ENCODE data around the gene THBD. TPM values are rescaled to one million over a fixed set of nuclear protein-coding genes. Genes with fewer than 3 reads are reported as not detected.
A peak's percentile ranks its signal among the peaks of the same experiment; 100 is the strongest.

Gene THBD
- total RNA-seq, 1 donor from 2014 or later, result 77.6 TPM

GRCh38 chr20:23034721-23035671, 14.5 kb downstream of the THBD start, which contains the start of gene SSTR4:
Gene SSTR4, plus strand, starts transcription at chr20:23035312. Its CDS starts 172 bp downstream, at chr20:23035484.
- H3K4me3 ChIP-seq, result peak within 1 kb of the TSS; percentile 17

GRCh38 chr20:23033918-23034317, 15.6 kb downstream of the THBD start:
- H3K4me1 ChIP-seq, result peaks cover 4% of the 10 kb centered on the region
- no peaks in the 10 kb centered on the region for H3K9me3 ChIP-seq
- intact Hi-C loops (cut with DNase I), result no loop called here
- peaks cover 31% of the 10 kb centered on the region for H3K27me3 ChIP-seq (ENCODE audit: low read depth)
- ATAC-seq (no peak), DNase-seq (no peak)
- no peaks in the 10 kb centered on the region for H3K36me3 ChIP-seq
- H3K4me3 ChIP-seq, result no peak overlapping the region
- H3K27ac ChIP-seq, result no peak overlapping the region
- TF ChIP-seq CTCF (IDR thresholded peaks at IDR 0.05), result no peak

More at GRCh38 chr20:23034721-23035671, 14.5 kb downstream of the THBD start, which contains the start of gene SSTR4:
- H3K36me3 ChIP-seq, result no peaks in the 10 kb centered on the region
- H3K9me3 ChIP-seq, result no peaks in the 10 kb centered on the region
- intact Hi-C loops (cut with DNase I), result no loop called here
- H3K4me1 ChIP-seq, result no peaks in the 10 kb centered on the region
- no peak for TF ChIP-seq CTCF (IDR thresholded peaks at IDR 0.05)
- no peak within 1 kb of the TSS for H3K27ac ChIP-seq
- peaks cover 31% of the 10 kb centered on the region for H3K27me3 ChIP-seq (ENCODE audit: low read depth)
- ATAC-seq (no peak), DNase-seq (no peak)

- ATAC-seq, result no peak
Measured at GRCh38 chr20:23032750-23033078, 16.8 kb downstream of the THBD start.

GRCh38 chr20:23032056-23032749, 17.3 kb downstream of the THBD start:
- ATAC-seq, result no peak
- Histone ChIP-seq H3K36me3 (no peaks in the 10 kb centered on the region), H3K27ac (no peak overlapping the region), H3K27me3 (ENCODE audit: low read depth) (peaks cover 31% of the 10 kb centered on the region), H3K9me3 (no peaks in the 10 kb centered on the region), H3K4me1 (peaks cover 4% of the 10 kb centered on the region), H3K4me3 (no peak overlapping the region)
- intact Hi-C loops (cut with DNase I), result no loop called here
- no peak for TF ChIP-seq CTCF (IDR thresholded peaks at IDR 0.05)
- no peak for DNase-seq

More at GRCh38 chr20:23032750-23033078, 16.8 kb downstream of the THBD start:
- Histone ChIP-seq H3K36me3 (no peaks in the 10 kb centered on the region), H3K4me1 (peaks cover 4% of the 10 kb centered on the region), H3K27me3 (ENCODE audit: low read depth) (peaks cover 31% of the 10 kb centered on the region), H3K9me3 (no peaks in the 10 kb centered on the region), H3K27ac (no peak overlapping the region), H3K4me3 (no peak overlapping the region)
- TF ChIP-seq CTCF (IDR thresholded peaks at IDR 0.05), result no peak
- DNase-seq, result no peak
- intact Hi-C loops (cut with DNase I), result no loop called here

- TF ChIP-seq CTCF (IDR thresholded peaks at IDR 0.05), result no peak
- ATAC-seq (no peak), DNase-seq (no peak)
- Histone ChIP-seq H3K27ac (no peak overlapping the region), H3K36me3 (no peaks in the 10 kb centered on the region), H3K27me3 (ENCODE audit: low read depth) (peaks cover 22% of the 10 kb centered on the region), H3K4me1 (peaks cover 4% of the 10 kb centered on the region), H3K9me3 (no peaks in the 10 kb centered on the region), H3K4me3 (no peak overlapping the region)
- intact Hi-C loops (cut with DNase I), result no loop called here
Measured at GRCh38 chr20:23031346-23031745, 18.1 kb downstream of the THBD start.

Data from lower lobe of right lung (tissue), 2 donors.